HG03354 (cell line): ENCODE data around the gene PLOD2.

Source experiments
- ATAC-seq: cut with Tn5 transposase; IDR thresholded peaks from one replicate; pipeline ENCODE4 v1.9.1; 2021; ENCODE audit warnings: mild to moderate bottlenecking; ENCODE audit not compliant: unreplicated experiment, poor library complexity, severe bottlenecking

Gene PLOD2

GRCh38 chr3:146160964-146161662, at the start of gene PLOD2:
Gene PLOD2, minus strand, starts transcription at chr3:146161184. Its CDS starts 195 bp downstream, at chr3:146160989.
- ATAC-seq = peak; percentile 71

GRCh38 chr3:146209371-146209770, 48.4 kb upstream of the PLOD2 start:
- ATAC-seq = no peak

GRCh38 chr3:146203776-146204175, 42.8 kb upstream of the PLOD2 start:
- ATAC-seq = no peak

GRCh38 chr3:146200461-146201220, 39.7 kb upstream of the PLOD2 start:
- ATAC-seq = no peak

- ATAC-seq = no peak
Observed at GRCh38 chr3:146199762-146200161, 38.8 kb upstream of the PLOD2 start.

GRCh38 chr3:146196789-146197188, 35.8 kb upstream of the PLOD2 start:
- ATAC-seq = no peak

GRCh38 chr3:146195605-146196004, 34.6 kb upstream of the PLOD2 start:
- ATAC-seq = no peak

GRCh38 chr3:146195030-146195429, 34.0 kb upstream of the PLOD2 start:
- no peak for ATAC-seq

GRCh38 chr3:146191051-146191450, 30.1 kb upstream of the PLOD2 start:
- ATAC-seq = no peak

GRCh38 chr3:146189519-146190173, 28.7 kb upstream of the PLOD2 start:
- ATAC-seq = peak; percentile 95

- no peak for ATAC-seq
Observed at GRCh38 chr3:146187334-146187950, 26.5 kb upstream of the PLOD2 start.

- no peak for ATAC-seq
Observed at GRCh38 chr3:146184241-146185015, 23.4 kb upstream of the PLOD2 start.

GRCh38 chr3:146181216-146181615, 20.2 kb upstream of the PLOD2 start:
- ATAC-seq = no peak

GRCh38 chr3:146180376-146180775, 19.4 kb upstream of the PLOD2 start:
- ATAC-seq = no peak

- no peak for ATAC-seq
Observed at GRCh38 chr3:146178006-146178689, 17.2 kb upstream of the PLOD2 start.

- no peak for ATAC-seq
Observed at GRCh38 chr3:146177519-146177918, 16.5 kb upstream of the PLOD2 start.

GRCh38 chr3:146177072-146177471, 16.1 kb upstream of the PLOD2 start:
- ATAC-seq = no peak

GRCh38 chr3:146172586-146172985, 11.6 kb upstream of the PLOD2 start:
- no peak for ATAC-seq

GRCh38 chr3:146170591-146170990, 9.6 kb upstream of the PLOD2 start:
- no peak for ATAC-seq
